WERI-Rb-1 (cell line): ENCODE data around the gene SGPP2.

Experiments used
- DNase-seq: peaks from one replicate; pipeline ENCODE4 v3.0.0-alpha.2; 2020
- H3K27ac ChIP-seq: fragments of 250-450 bp; sonication (Bioruptor Pico); 2 replicates; pipeline ENCODE4 v1.5.1; 2020; ENCODE audit warnings: mild to moderate bottlenecking, moderate library complexity
- H3K27me3 ChIP-seq: fragments of 250-450 bp; sonication (Bioruptor Pico); 2 replicates; pipeline ENCODE4 v1.5.1; 2021; ENCODE audit warnings: mild to moderate bottlenecking, low read depth, moderate library complexity; ENCODE audit not compliant: insufficient read depth, severe bottlenecking
- H3K36me3 ChIP-seq: fragments of 250-450 bp; sonication (Bioruptor Pico); 2 replicates; pipeline ENCODE4 v1.5.1; 2020; ENCODE audit warnings: mild to moderate bottlenecking, moderate library complexity
- H3K4me3 ChIP-seq: 2 replicates; pipeline ENCODE4 v1.5.1; 2011; ENCODE audit warnings: low read depth, mild to moderate bottlenecking, control low read depth, low read length
- H3K9me3 ChIP-seq: fragments of 250-450 bp; sonication (Bioruptor Pico); 2 replicates; pipeline ENCODE4 v1.5.1; 2021; ENCODE audit warnings: mild to moderate bottlenecking, moderate library complexity; ENCODE audit not compliant: severe bottlenecking
- TF ChIP-seq, protein P1 (sequence below): IDR thresholded peaks from 2 replicates; pipeline ENCODE4 v1.5.1; 2011; ENCODE audit warnings: low read depth, mild to moderate bottlenecking, control low read depth, inconsistent platforms, low read length

Gene SGPP2

DNA sequence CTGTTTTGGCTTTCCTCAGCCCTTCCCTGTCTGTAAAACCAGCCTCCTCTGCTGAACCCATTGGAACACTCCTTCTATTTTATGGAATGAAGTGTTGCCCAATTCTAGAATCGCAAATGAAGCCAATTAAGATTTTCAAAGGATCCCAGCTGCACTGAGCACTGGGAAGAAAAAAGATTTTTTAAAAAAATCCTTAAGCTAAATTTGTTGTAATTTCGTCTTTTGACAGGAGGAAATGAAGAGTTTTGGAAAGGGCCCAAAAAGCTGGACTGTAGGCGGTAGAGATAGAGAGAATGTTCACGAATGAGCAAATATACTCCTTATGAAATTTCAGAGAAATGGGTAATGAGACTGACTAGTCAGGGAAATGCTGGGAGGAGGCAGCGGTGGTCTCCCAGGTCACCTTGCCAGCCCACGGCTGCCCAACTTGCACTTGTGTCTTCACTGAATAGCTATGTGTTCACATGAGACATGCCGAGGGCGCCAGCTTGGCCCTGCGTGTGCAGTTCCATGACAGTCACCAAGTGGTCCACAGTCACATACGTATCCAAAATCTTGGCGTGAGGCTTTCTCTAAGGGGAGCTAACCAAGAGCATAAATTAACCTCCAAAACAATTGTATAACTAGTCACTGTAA lies 69.9 kb downstream of the SGPP2 start:
- no peaks in the 10 kb centered on the region for H3K36me3 ChIP-seq

DNA sequence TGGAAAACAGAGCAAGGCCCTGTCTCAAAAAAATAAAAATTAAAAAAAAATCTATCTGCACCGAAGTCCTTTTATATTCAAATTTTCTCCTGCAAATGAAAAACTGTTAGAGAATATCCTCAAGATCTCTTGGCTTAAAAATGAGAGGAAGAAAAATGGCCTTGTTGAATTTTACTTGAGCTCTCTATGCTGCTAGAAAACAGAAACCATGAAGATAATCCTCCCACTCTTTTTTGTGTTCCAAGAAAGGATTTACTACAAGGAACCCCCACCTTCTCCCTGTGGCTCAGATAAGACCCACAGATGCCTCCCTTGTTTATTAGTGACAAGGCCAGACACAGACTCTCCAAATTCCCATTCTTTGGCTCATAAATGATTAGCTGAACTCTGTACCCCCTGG lies 71.0 kb downstream of the SGPP2 start:
- TF ChIP-seq, protein P1, sequence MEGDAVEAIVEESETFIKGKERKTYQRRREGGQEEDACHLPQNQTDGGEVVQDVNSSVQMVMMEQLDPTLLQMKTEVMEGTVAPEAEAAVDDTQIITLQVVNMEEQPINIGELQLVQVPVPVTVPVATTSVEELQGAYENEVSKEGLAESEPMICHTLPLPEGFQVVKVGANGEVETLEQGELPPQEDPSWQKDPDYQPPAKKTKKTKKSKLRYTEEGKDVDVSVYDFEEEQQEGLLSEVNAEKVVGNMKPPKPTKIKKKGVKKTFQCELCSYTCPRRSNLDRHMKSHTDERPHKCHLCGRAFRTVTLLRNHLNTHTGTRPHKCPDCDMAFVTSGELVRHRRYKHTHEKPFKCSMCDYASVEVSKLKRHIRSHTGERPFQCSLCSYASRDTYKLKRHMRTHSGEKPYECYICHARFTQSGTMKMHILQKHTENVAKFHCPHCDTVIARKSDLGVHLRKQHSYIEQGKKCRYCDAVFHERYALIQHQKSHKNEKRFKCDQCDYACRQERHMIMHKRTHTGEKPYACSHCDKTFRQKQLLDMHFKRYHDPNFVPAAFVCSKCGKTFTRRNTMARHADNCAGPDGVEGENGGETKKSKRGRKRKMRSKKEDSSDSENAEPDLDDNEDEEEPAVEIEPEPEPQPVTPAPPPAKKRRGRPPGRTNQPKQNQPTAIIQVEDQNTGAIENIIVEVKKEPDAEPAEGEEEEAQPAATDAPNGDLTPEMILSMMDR, result no peak
- H3K4me3 ChIP-seq, result no peak overlapping the region
- H3K9me3 ChIP-seq, result peaks cover 2% of the 10 kb centered on the region
- no peaks in the 10 kb centered on the region for H3K36me3 ChIP-seq
- H3K27me3 ChIP-seq, result no peaks in the 10 kb centered on the region
- no peak for DNase-seq
- no peak overlapping the region for H3K27ac ChIP-seq

More for the DNA sequence above, 69.9 kb downstream of the SGPP2 start:
- TF ChIP-seq, protein P1, result no peak
- Histone ChIP-seq H3K9me3 (peaks cover 2% of the 10 kb centered on the region), H3K27ac (no peak overlapping the region), H3K27me3 (no peaks in the 10 kb centered on the region), H3K4me3 (no peak overlapping the region)
- no peak for DNase-seq

DNA sequence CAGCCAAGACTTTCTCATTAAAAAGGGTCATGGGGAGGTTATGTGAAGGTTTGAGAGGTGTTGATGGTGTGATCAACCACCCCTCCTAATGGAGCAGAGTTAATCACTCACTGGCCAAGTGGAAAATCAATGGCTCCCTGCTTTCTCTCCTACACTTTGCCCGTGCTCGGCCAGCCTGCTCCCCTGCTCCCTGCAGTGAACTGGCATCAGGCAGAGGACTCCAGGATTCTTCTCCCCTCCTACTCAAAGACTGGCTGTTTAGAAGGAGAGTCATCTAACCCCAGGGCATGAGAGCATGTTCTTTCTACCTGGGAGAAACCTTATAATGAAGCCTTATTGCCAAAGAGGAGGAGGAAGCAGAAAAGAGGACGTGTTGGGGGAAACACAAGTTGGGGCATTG lies 74.9 kb downstream of the SGPP2 start:
- TF ChIP-seq, protein P1, result no peak
- DNase-seq, result no peak
- Histone ChIP-seq H3K36me3 (no peaks in the 10 kb centered on the region), H3K9me3 (no peaks in the 10 kb centered on the region), H3K27ac (no peak overlapping the region), H3K27me3 (no peaks in the 10 kb centered on the region), H3K4me3 (no peak overlapping the region)

DNA sequence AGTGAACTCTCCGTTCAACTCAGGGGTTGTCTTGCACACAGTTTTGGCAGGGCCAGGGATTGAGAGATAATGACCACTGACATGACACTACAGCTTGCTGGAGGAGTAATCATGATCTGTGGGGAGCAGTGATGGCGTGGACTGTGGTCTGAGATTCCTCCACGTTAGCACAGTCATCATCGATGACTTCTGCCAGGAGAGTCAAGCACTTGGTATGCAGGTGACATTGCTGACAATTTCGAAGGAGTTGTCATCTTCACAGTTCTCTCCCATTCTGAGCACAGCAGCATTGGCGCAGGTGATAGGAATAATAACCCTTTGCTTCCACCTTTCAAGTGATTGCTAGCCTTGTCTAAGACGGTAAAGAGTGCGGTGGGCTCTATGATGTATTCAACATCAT lies 79.8 kb downstream of the SGPP2 start:
- H3K36me3 ChIP-seq, result no peaks in the 10 kb centered on the region
- DNase-seq, result no peak
- H3K27ac ChIP-seq, result no peak overlapping the region
- H3K4me3 ChIP-seq, result no peak overlapping the region
- no peaks in the 10 kb centered on the region for H3K9me3 ChIP-seq
- TF ChIP-seq, protein P1, result no peak
- no peaks in the 10 kb centered on the region for H3K27me3 ChIP-seq

DNA sequence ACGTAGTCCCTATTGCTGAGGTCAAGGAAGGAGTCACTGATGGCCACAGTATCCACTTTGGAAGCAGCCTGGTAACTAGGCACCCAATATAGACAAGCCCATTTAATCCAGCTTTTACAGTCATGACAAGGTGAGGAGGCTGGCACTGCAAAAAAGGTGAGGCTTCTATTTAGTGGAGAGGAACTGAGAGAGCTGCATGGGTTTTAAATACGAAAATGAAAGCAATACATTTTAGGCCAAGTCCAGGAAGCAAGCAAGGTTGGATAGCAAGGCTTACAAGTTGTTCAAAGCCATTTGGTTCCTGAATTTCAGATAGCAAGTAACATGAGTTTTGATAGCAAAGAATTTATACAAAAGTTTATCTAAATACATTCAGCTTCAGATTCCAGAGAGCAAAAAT lies 80.4 kb downstream of the SGPP2 start:
- Histone ChIP-seq H3K27me3 (no peaks in the 10 kb centered on the region), H3K4me3 (no peak overlapping the region), H3K9me3 (no peaks in the 10 kb centered on the region), H3K36me3 (no peaks in the 10 kb centered on the region), H3K27ac (no peak overlapping the region)
- DNase-seq, result no peak
- TF ChIP-seq, protein P1, result no peak
